ENCODE results near the gene VAMP8.

DNA sequence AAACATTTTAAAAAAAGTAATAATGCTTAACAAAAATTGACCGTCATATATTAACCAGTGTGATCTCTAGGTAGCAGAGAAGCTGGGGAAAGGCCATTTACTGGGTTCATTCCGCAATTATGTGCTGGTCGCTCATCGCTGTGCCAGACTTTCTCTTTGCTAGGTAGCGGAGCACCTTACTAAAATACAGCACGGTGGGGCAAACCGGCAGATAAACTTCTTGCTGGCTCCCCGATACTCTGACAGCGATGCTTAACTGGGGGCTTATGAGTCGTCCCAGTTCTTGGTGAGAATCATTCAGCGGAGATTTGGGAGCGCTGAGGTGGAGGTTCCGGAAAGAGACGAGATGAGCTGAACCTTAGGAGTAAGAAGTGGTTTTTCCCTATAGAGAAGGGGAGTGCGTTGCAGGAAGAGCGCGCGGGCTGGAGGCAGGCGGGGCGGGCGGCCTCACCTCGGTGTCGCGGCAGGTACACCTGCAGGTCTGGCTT lies 33.9 kb downstream of the VAMP8 start:
- no peak for TF ChIP-seq SUZ12 (IDR thresholded peaks at IDR 0.05; ENCODE audit: extremely low read depth, insufficient read depth, insufficient read length)
- no peak for TF ChIP-seq ZNF274 (IDR thresholded peaks at IDR 0.05; ENCODE audit: low read depth, low read length)
